ENCODE data around the gene AMELY.

DNA sequence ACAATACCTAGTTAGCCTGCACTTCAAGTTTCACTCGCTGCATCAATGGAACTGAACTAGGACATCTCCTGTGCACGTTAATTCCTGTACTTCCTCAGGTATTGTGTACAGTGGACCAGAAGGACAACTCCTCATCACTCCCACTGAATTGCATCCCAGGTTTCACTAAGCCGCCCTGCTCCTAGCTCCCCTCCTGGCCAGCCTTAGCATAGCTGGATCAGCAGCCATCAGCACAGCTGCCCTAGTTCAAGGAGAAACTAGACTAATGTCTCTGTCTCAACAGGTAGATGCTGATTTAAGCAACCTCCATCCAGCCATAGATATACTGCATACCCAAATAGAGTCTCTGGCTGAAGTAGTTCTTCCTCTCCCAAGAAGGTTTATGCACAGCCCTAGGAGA lies 17.1 kb downstream of the AMELY start:
- TF ChIP-seq, protein P1, sequence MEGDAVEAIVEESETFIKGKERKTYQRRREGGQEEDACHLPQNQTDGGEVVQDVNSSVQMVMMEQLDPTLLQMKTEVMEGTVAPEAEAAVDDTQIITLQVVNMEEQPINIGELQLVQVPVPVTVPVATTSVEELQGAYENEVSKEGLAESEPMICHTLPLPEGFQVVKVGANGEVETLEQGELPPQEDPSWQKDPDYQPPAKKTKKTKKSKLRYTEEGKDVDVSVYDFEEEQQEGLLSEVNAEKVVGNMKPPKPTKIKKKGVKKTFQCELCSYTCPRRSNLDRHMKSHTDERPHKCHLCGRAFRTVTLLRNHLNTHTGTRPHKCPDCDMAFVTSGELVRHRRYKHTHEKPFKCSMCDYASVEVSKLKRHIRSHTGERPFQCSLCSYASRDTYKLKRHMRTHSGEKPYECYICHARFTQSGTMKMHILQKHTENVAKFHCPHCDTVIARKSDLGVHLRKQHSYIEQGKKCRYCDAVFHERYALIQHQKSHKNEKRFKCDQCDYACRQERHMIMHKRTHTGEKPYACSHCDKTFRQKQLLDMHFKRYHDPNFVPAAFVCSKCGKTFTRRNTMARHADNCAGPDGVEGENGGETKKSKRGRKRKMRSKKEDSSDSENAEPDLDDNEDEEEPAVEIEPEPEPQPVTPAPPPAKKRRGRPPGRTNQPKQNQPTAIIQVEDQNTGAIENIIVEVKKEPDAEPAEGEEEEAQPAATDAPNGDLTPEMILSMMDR (IDR thresholded peaks at IDR 0.05) = no peak
- TF ChIP-seq POLR2AphosphoS5 (IDR thresholded peaks at IDR 0.05) (no peak), EP300 (IDR thresholded peaks at IDR 0.05) (no peak), POLR2A (IDR thresholded peaks at IDR 0.05) (no peak)

All from sigmoid colon (tissue), 4 donors.